IPS DF 6.9 (cell line): ENCODE data around the gene ZNF341.
"Not testable (repeated sequence)": the region's sequence is repeated elsewhere in the genome, so short reads cannot be mapped to it uniquely, and the experiment has no call there.

Experiments
- DNase-seq: peaks from one replicate; pipeline ENCODE4 v3.0.0-alpha.2; 2013; ENCODE audit warnings: low read depth, low spot score
- H3K27ac ChIP-seq: one replicate; pipeline ENCODE4 v1.5.1; 2013; ENCODE audit warnings: low read length, control low read depth
- H3K27me3 ChIP-seq: 2 replicates; pipeline ENCODE4 v1.6.1; 2013; ENCODE audit warnings: mild to moderate bottlenecking, low read length; ENCODE audit not compliant: control insufficient read depth, insufficient read depth
- H3K36me3 ChIP-seq: 2 replicates; pipeline ENCODE4 v1.6.1; 2013; ENCODE audit warnings: low read length; ENCODE audit not compliant: control insufficient read depth, insufficient read depth
- H3K4me1 ChIP-seq: 2 replicates; pipeline ENCODE4 v1.6.1; 2013; ENCODE audit warnings: low read length; ENCODE audit not compliant: control insufficient read depth, insufficient read depth
- H3K4me3 ChIP-seq: 2 replicates; pipeline ENCODE4 v1.5.1; 2013; ENCODE audit warnings: mild to moderate bottlenecking, low read length
- H3K9me3 ChIP-seq: 2 replicates; pipeline ENCODE4 v1.6.1; 2013; ENCODE audit warnings: low read length, inconsistent platforms; ENCODE audit not compliant: control insufficient read depth, insufficient read depth
- WGBS: extraction: QIAGEN DNeasy Blood & Tissue Kit; methylation state at CpG from one replicate; pipeline ENCODE4 v1.1.7; 2013; ENCODE audit warnings: mixed read lengths, missing lambda C conversion rate; ENCODE audit not compliant: insufficient read length, insufficient coverage; 5-methylcytosine and 5-hydroxymethylcytosine counted together

ZNF341 gene

GRCh38 chr20:33785503-33785902 lies 53.7 kb downstream of the ZNF341 start:
- Histone ChIP-seq H3K4me3 (no peak overlapping the region), H3K36me3 (no peaks in the 10 kb centered on the region; the same call in 1 of the 2 replicates), H3K4me1 (no peaks in the 10 kb centered on the region), H3K27me3 (no peaks in the 10 kb centered on the region), H3K9me3 (no peaks in the 10 kb centered on the region), H3K27ac (no peak overlapping the region)
- no CpG with 5 or more reads among the region's 5 CpGs for WGBS
- no peak for DNase-seq

GRCh38 chr20:33787253-33787891 lies 55.6 kb downstream of the ZNF341 start:
- no CpG with 5 or more reads among the region's 9 CpGs for WGBS
- Histone ChIP-seq H3K27me3 (no peaks in the 10 kb centered on the region), H3K9me3 (no peaks in the 10 kb centered on the region), H3K36me3 (no peaks in the 10 kb centered on the region; the same call in 1 of the 2 replicates), H3K4me3 (no peak overlapping the region), H3K4me1 (no peaks in the 10 kb centered on the region), H3K27ac (no peak overlapping the region)
- DNase-seq, result no peak

- Histone ChIP-seq H3K27ac (no peak overlapping the region), H3K36me3 (no peaks in the 10 kb centered on the region; the same call in 1 of the 2 replicates), H3K4me3 (no peak overlapping the region), H3K9me3 (no peaks in the 10 kb centered on the region), H3K4me1 (no peaks in the 10 kb centered on the region), H3K27me3 (no peaks in the 10 kb centered on the region)
- DNase-seq, result no peak
- no CpG with 5 or more reads among the region's 12 CpGs for WGBS
Measured at GRCh38 chr20:33788351-33789049, 56.7 kb downstream of the ZNF341 start.

- WGBS, result no CpG with 5 or more reads among the region's 11 CpGs
- no peak overlapping the region for H3K4me3 ChIP-seq
- no peak for DNase-seq
Measured at GRCh38 chr20:33789109-33789857, 57.5 kb downstream of the ZNF341 start.

GRCh38 chr20:33789858-33790182 lies 58.0 kb downstream of the ZNF341 start:
- DNase-seq, result no peak
- Histone ChIP-seq H3K4me3 (no peak overlapping the region), H3K9me3 (no peaks in the 10 kb centered on the region), H3K27ac (no peak overlapping the region), H3K4me1 (no peaks in the 10 kb centered on the region), H3K36me3 (no peaks in the 10 kb centered on the region; the same call in 1 of the 2 replicates), H3K27me3 (no peaks in the 10 kb centered on the region)
- WGBS, result no CpG with 5 or more reads among the region's 5 CpGs

More at GRCh38 chr20:33789109-33789857, 57.5 kb downstream of the ZNF341 start:
- Histone ChIP-seq H3K36me3 (no peaks in the 10 kb centered on the region; the same call in 1 of the 2 replicates), H3K27me3 (no peaks in the 10 kb centered on the region), H3K9me3 (no peaks in the 10 kb centered on the region), H3K27ac (no peak overlapping the region), H3K4me1 (no peaks in the 10 kb centered on the region)

- Histone ChIP-seq H3K9me3 (no peaks in the 10 kb centered on the region), H3K27ac (no peak overlapping the region), H3K27me3 (no peaks in the 10 kb centered on the region), H3K36me3 (no peaks in the 10 kb centered on the region; the same call in 1 of the 2 replicates), H3K4me1 (no peaks in the 10 kb centered on the region), H3K4me3 (no peak overlapping the region)
- no peak for DNase-seq
- WGBS, result no CpG with 5 or more reads among the region's 11 CpGs
Measured at GRCh38 chr20:33790566-33790965, 58.8 kb downstream of the ZNF341 start.

GRCh38 chr20:33791021-33791420 lies 59.2 kb downstream of the ZNF341 start:
- Histone ChIP-seq H3K36me3 (no peaks in the 10 kb centered on the region; the same call in 1 of the 2 replicates), H3K4me3 (no peak overlapping the region), H3K4me1 (no peaks in the 10 kb centered on the region), H3K27ac (no peak overlapping the region), H3K27me3 (no peaks in the 10 kb centered on the region), H3K9me3 (no peaks in the 10 kb centered on the region)
- no peak for DNase-seq
- no CpG with 5 or more reads among the region's 31 CpGs for WGBS

GRCh38 chr20:33791540-33791939 lies 59.7 kb downstream of the ZNF341 start:
- Histone ChIP-seq H3K4me3 (no peak overlapping the region), H3K27ac (no peak overlapping the region), H3K9me3 (no peaks in the 10 kb centered on the region), H3K4me1 (0 out of 2 replicates have a peak, but pooled peaks cover under 1% of the 10 kb centered on the region), H3K27me3 (no peaks in the 10 kb centered on the region), H3K36me3 (no peaks in the 10 kb centered on the region; the same call in 1 of the 2 replicates)
- no peak for DNase-seq
- WGBS, result no CpG with 5 or more reads among the region's 9 CpGs

- Histone ChIP-seq H3K4me1 (0 out of 2 replicates have a peak, but pooled peaks cover 3% of the 10 kb centered on the region), H3K36me3 (no peaks in the 10 kb centered on the region; the same call in 1 of the 2 replicates), H3K27ac (no peak overlapping the region), H3K9me3 (no peaks in the 10 kb centered on the region), H3K27me3 (no peaks in the 10 kb centered on the region), H3K4me3 (no peak overlapping the region)
- no CpG with 5 or more reads among the region's 13 CpGs for WGBS
- DNase-seq, result peak; percentile 63
Measured at GRCh38 chr20:33791959-33792597, 60.3 kb downstream of the ZNF341 start.

- H3K4me1 ChIP-seq, DNase-seq, H3K27ac ChIP-seq, H3K4me3 ChIP-seq, H3K27me3 ChIP-seq, H3K36me3 ChIP-seq, H3K9me3 ChIP-seq: not testable (repeated sequence)
- no CpG with 5 or more reads among the region's 3 CpGs for WGBS
Measured at GRCh38 chr20:33792598-33792989, 60.8 kb downstream of the ZNF341 start.
